Subcutaneous abdominal adipose tissue (tissue), 5 donors: ENCODE data around the gene PLEKHA6.

Experiments
- H3K27ac ChIP-seq: one replicate; pipeline ENCODE4 v1.7.0; 2013; ENCODE audit warnings: low read depth, mild to moderate bottlenecking, inconsistent platforms, low read length, moderate library complexity
- H3K27me3 ChIP-seq, 5 donors: one replicate each; pipeline ENCODE4 v1.7.0; 2013; ENCODE audit warnings: low read length in 5 of 5, inconsistent platforms in 1 of 5; ENCODE audit not compliant: control insufficient read depth in 5 of 5, insufficient read depth in 4 of 5
- H3K36me3 ChIP-seq, 5 donors: one replicate each; pipeline ENCODE4 v1.7.0; 2013; ENCODE audit warnings: low read length in 5 of 5; ENCODE audit not compliant: control insufficient read depth in 5 of 5, insufficient read depth in 5 of 5
- H3K4me1 ChIP-seq, 5 donors: one replicate each; pipeline ENCODE4 v1.7.0; 2013; ENCODE audit warnings: low read length in 5 of 5, mild to moderate bottlenecking in 3 of 5, moderate library complexity in 1 of 5; ENCODE audit not compliant: control insufficient read depth in 5 of 5, insufficient read depth in 5 of 5
- H3K4me3 ChIP-seq, 5 donors: one replicate each; pipeline ENCODE4 v1.7.0; 2013; ENCODE audit warnings: low read length in 5 of 5, low read depth in 1 of 5
- H3K9ac ChIP-seq, 5 donors: one replicate each; pipeline ENCODE4 v1.7.0; 2013; ENCODE audit warnings: low read length in 5 of 5, mild to moderate bottlenecking in 4 of 5, moderate library complexity in 3 of 5
- H3K9me3 ChIP-seq, 5 donors: one replicate each; pipeline ENCODE4 v1.7.0; 2013; ENCODE audit warnings: low read length in 5 of 5; ENCODE audit not compliant: control insufficient read depth in 5 of 5
- donor health status: healthy.
- donor health status: healthy.
- donor health status: healthy.
- donor health status: healthy.
- donor health status: healthy.

The PLEKHA6 gene

GRCh38 chr1:204177133-204177532, 182.6 kb downstream of the PLEKHA6 start:
- Histone ChIP-seq H3K27ac (no peak overlapping the region), H3K4me1 (no peaks in the 10 kb centered on the region), H3K9me3 (no peaks in the 10 kb centered on the region), H3K9ac (no peak overlapping the region), H3K4me3 (no peak overlapping the region), H3K27me3 (peaks cover 0 to 28% (median 11%) of the 10 kb centered on the region in 5 donors), H3K36me3 (no peaks in the 10 kb centered on the region)

- Histone ChIP-seq H3K4me1 (no peaks in the 10 kb centered on the region), H3K36me3 (no peaks in the 10 kb centered on the region), H3K27ac (no peak overlapping the region), H3K4me3 (no peak overlapping the region), H3K9ac (no peak overlapping the region), H3K27me3 (peaks cover 0 to 28% (median 11%) of the 10 kb centered on the region in 5 donors), H3K9me3 (no peaks in the 10 kb centered on the region)
Observed at GRCh38 chr1:204176049-204176448, 183.7 kb downstream of the PLEKHA6 start.

- Histone ChIP-seq H3K4me3 (no peak overlapping the region), H3K4me1 (no peaks in the 10 kb centered on the region), H3K27ac (no peak overlapping the region), H3K9me3 (peaks cover 2 to 10% (median 8%) of the 10 kb centered on the region in 5 donors), H3K9ac (no peak overlapping the region), H3K27me3 (peaks cover 0 to 28% (median 11%) of the 10 kb centered on the region in 5 donors), H3K36me3 (no peaks in the 10 kb centered on the region)
Observed at GRCh38 chr1:204174958-204175357, 184.8 kb downstream of the PLEKHA6 start.

- Histone ChIP-seq H3K27me3 (peaks cover 0 to 18% (median 5%) of the 10 kb centered on the region in 5 donors), H3K9ac (no peak overlapping the region), H3K27ac (no peak overlapping the region), H3K4me3 (no peak overlapping the region), H3K36me3 (no peaks in the 10 kb centered on the region), H3K4me1 (no peaks in the 10 kb centered on the region), H3K9me3 (peaks cover 2 to 21% (median 15%) of the 10 kb centered on the region in 5 donors)
Observed at GRCh38 chr1:204172404-204173029, 187.2 kb downstream of the PLEKHA6 start.

GRCh38 chr1:204171751-204172178, 188.0 kb downstream of the PLEKHA6 start:
- H3K36me3 ChIP-seq = no peaks in the 10 kb centered on the region
- H3K9ac ChIP-seq = no peak overlapping the region
- H3K4me3 ChIP-seq = no peak overlapping the region
- peaks cover 2 to 21% (median 15%) of the 10 kb centered on the region in 5 donors for H3K9me3 ChIP-seq
- H3K27ac ChIP-seq = no peak overlapping the region
- H3K4me1 ChIP-seq = no peaks in the 10 kb centered on the region
- H3K27me3 ChIP-seq = peaks cover 0 to 14% (median 3%) of the 10 kb centered on the region in 5 donors

- H3K27ac ChIP-seq = no peak overlapping the region
- H3K36me3 ChIP-seq = no peaks in the 10 kb centered on the region
- no peaks in the 10 kb centered on the region for H3K4me1 ChIP-seq
- no peak overlapping the region for H3K4me3 ChIP-seq
- H3K27me3 ChIP-seq = peaks cover 6 to 13% (median 11%) of the 10 kb centered on the region in 5 donors
- peaks cover 2 to 21% (median 15%) of the 10 kb centered on the region in 5 donors for H3K9me3 ChIP-seq
- H3K9ac ChIP-seq = no peak overlapping the region
Observed at GRCh38 chr1:204170494-204171155, 189.1 kb downstream of the PLEKHA6 start.

GRCh38 chr1:204169858-204170257, 189.9 kb downstream of the PLEKHA6 start:
- H3K27ac ChIP-seq = no peak overlapping the region
- no peak overlapping the region for H3K9ac ChIP-seq

More at GRCh38 chr1:204169858-204170257, 189.9 kb downstream of the PLEKHA6 start:
- Histone ChIP-seq H3K4me1 (no peaks in the 10 kb centered on the region), H3K27me3 (peaks cover 6 to 9% (median 7%) of the 10 kb centered on the region in 5 donors), H3K36me3 (no peaks in the 10 kb centered on the region), H3K9me3 (peaks cover 2 to 21% (median 15%) of the 10 kb centered on the region in 5 donors), H3K4me3 (no peak overlapping the region)
